NCI-H2227 treated with DMSO at 0.1 percent for 48 hours (cell line): ENCODE measurements around the gene KLF13.
A peak's percentile ranks its signal among the peaks of the same experiment; 100 is the strongest.

Experiments used
- DNase-seq: peaks from one replicate; lab custom pipeline; 2025; lab: John Stamatoyannopoulos, UW

KLF13 gene

DNA sequence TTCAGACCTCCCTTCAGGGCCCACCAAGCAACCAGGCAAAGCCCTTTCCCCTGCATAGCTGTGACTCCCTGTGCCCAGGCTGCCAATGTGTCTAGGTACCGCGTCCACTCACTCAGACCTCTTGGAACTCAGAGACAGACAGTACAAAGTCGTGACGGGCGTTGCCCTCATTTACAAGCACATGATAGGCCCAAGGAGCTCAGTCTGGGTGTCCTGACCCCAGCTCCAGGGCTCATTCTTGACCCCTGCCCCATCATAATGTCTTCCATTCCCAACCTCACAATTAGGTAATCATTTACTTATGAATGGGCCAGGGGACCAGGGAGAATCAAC is 56.0 kb downstream of the KLF13 start:
- DNase-seq, result no peak

DNA sequence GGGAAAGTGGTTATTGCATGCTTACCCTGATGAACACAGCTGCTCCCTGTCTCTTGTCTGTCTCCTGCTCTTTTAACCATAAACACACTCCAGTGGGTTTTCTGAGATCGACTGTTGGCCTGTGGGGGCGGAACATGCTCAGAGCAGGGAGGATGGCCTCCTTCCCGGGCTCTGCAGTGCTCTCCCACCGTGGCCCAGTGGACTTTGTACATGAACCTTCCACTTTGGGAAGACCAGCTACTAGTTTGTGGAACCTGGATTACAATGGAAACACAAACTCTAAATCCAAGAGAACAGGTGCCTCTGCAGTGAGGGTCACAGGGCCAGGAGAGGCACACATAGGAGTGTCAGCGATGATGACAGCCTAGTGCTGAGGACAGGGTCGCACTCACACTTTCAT is 56.5 kb downstream of the KLF13 start:
- DNase-seq, result no peak

DNA sequence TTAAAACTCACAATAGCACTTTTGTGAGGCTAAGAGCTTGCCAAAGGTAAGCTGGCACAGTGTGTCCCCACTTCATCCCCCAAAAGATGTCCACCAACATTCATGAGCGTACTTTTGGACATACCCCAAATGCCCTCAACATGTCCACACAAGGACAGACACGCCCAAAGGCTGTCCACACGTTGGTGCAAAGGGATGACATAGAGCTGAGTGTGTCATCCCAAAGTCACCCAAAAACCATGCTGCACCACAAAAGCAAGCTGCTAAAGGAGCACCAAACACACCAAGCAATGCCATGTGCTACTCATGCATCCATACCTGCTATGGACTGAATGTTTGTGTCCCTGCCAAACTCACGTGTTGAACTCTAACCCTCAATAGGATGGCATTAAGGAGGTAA is 57.9 kb downstream of the KLF13 start:
- DNase-seq, result no peak

DNA sequence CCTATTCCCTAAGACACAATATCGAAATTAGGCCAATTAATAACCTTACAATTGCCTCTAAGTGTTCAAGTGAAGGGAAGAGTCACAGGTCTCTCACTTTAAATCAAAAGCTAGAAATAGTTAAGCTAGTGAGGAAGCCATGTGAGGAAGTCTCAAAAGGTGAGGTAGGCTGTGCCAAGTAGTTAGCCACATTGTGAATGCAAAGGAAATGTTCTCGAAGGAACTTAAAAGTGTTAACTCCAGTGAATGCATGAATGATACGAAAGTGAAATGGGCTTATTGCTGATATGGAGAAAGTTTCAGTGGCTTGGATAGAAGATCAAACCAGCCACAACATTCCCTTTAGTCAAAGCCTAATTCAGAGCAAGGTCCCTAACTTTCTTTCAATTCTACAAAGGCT is 59.1 kb downstream of the KLF13 start:
- DNase-seq, result no peak

DNA sequence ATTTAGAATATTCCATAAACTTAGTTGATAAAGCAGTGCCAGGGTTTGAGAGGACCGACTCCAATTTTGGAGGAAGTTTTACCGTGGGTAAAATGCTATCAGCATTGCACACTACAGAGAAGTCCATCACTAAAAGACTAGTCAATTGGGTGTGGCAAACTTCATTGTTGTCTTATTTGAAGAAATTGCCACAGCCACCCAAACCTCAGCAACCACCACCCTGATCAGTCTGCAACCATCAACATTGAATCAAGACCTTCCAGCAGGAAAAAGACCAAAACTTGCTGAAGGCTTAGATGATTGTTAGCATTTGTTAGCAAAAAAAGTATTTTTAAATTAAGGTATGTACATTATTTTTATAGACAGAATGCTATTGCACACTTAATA is 60.5 kb downstream of the KLF13 start:
- DNase-seq, result no peak

DNA sequence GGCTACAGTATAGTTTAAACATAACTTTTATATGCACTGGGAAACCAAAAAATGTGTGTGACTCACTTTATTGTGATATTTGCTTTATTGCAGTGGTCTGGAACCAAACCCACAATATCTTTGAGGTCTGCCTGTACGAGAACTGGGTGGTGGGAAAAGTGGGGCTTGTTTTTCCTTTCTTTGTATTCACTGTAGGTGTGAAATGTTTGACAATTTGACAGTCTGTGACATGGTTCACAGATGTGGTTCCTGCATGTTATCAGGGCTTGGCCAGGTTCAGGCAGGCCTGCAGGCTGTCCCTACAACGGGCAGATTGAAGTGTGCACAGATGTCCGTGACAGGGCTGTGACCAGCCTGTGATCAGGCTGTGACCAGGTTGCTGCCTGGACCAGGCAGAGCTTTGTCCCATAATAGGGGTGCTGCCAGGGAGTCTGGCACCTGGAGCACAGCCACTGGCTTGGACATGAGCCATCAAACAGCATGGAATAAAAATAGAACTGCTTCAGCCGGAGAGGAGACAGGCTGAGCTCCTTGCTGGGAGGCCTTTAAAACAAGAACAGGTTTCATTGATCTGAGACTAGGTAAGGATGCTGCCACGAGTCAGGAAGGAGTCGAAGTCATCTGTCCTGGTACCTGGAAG is 61.0 kb downstream of the KLF13 start:
- DNase-seq, result no peak

DNA sequence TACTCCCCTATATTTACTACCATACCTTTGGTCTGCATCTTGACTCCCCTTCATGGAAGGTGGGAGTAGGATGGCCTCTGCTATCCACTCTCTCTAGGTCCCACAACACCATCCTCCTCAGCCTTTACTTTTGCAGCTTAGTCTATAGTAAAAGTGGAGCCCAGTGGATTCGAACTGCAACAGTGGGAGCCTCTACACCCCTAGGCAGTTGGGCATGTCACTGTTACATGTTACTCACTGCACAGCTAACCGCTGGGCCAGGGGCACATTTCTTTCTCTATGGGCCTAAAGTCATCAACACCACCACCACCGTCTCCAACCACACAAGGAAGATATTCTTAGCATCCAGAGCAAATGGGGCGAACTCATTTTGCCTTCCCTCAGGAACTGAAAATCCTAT is 62.9 kb downstream of the KLF13 start:
- DNase-seq, result no peak

DNA sequence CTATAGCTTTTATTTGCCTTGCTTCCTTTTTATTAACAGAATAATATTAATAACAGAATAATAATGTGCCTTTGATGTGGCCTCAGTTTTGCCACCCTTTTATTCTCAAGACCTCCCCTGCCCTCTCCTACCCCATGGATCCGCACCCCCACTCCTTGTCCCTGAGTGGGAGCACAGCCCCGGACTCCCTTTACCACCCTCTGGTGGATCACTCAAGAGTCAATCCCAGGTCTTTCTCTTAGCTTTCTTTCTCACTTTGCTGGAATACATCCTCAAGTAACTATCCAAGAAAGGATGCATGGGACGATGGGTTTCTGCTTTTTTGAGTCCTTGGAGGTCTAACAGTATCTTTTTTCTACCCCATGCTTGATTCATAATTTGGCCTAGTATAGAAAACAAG is 63.4 kb downstream of the KLF13 start:
- DNase-seq, result no peak

DNA sequence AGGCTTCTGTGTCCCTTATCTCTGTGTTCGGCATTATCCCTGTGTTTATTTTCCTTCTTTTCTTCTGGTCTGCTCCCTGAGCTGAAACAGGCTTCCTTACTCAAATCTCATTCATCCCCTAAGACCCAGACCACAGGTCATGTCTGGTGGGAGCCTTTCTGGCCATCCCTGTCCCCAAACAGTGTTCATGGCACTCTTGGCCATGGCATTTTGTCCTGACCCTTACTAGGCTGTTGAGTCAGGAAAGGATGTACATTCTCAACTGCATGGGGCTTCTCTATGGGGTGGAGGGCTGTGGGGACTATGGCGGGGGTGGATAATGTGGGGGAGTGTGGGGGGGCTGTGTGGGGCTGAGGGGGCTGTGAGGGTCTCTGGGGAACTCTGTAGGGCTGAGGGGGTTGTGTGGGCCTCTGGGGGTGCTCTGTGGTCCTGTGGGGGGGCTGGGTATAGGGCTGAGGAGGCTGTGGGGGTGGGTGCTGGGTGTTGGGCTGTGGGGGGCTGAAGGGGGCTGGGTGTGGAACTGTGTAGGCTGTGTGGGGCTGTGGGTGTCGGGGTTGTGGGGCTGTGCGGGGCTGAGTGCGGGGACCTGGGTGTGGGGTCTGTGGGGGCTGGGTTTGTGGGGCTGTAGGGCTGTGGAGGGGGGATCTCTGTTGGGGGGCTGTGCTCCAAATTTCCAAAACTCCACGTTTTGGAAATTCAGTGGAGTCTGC is 64.3 kb downstream of the KLF13 start:
- DNase-seq, result no peak

DNA sequence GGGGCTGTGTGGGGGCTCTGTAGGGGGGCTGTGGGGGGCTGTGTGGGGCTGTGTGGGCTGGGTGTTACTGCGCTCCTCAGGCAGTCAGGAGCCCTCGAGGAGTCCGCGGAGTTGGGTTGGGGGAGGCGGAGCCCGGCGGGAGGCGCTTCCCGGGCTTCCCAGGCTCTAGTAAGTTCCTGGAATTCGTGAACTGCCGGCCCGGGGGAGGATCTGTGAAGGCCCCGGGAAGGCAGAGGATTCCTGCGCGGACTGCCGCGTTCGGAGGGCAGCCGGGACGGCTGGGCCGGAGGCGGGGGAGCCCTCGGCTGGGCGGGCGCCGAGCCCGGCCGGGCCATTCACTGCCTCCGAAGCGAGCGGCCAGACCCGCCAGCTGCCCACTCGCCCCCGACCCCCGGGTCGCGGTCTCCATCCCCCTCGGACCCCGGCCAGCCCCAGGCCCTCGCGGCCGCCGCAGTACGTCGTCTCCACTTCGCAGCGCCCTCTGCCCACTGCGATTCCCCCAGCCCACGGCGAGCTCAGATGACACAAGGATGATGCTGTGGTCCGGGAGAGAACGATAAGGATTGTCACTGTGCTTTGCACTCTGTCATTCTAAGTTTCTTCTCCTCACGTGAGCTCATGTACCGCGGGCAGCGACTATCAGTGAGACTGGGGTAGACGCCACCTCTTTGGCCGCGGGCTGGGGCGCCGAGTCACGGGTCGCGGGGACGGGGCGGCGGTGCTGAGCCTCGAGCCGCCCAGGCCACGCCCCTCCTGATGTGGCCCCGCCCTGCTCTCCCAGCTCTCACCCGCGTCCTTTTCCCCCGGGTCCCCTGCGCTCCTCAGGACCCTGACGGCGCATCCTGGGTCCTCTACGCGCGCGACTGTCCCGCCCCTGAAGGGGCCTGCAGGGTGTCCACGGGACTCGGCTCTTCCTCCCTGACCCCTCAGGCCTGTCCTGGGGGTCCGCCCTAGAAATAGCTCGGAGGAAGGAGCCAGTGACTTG is 65.3 kb downstream of the KLF13 start:
- DNase-seq, result peak; percentile 16

DNA sequence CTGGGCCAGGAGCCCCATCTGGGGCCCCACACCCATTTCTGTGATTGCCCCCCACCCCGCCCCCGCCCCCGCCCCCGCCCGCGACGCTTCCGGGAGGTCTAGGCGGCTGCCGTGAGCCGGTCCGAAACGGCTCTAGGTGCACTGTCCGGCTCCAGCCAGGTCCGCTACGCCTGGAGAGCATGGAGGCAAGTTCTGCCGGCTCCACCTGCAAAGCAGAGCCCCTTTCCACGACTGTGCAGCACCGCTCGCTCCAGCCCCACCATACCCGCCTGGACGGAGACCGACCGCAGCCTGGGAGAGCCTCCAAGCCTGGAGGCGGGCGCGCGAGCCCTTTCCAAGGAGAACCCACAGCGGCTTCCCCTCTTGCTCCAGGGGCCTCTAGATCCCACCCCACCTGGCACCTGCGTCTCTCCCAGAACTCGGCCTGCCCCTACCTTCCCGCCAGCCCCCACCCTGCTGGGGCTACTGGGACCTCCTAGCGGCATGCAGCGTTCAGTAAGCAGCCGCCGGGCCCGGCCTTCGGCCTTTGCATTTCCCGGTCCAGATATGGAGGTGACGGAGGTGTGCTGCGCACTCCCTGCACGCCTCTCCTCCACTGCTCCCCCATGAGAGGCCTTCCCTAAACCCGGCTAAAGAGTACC is 66.2 kb downstream of the KLF13 start:
- no peak for DNase-seq

DNA sequence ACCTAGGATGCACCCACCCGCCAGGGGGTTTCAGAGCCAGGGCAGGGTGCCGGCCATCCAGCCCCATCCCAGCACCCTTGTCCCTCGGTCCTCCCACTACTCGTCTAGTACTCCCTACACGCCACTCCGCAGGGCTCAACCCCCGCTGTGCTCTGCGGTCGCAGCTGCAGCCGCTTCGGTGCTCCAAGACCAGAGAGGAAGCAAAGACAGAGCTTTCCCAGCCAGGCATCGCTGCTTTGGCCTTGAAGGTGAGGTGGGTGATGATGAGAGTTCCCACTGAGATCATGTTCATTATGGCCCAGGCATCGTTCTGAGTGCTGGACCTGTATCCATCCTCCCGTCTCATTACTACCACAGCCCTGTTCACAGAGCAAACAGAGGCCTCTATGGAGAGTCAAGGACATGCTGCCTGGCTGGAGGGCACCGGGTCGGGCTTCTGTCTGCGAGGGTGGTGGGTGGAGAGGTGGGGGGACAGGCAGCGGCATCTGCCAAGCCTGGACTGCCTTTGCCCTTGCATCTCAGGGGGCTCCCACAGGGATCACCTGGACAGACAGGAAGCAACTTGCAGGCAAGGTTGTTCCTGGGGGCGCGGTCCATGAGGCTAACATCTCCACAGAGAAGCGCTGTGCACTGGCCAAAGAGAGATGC is 66.9 kb downstream of the KLF13 start:
- DNase-seq, result no peak

DNA sequence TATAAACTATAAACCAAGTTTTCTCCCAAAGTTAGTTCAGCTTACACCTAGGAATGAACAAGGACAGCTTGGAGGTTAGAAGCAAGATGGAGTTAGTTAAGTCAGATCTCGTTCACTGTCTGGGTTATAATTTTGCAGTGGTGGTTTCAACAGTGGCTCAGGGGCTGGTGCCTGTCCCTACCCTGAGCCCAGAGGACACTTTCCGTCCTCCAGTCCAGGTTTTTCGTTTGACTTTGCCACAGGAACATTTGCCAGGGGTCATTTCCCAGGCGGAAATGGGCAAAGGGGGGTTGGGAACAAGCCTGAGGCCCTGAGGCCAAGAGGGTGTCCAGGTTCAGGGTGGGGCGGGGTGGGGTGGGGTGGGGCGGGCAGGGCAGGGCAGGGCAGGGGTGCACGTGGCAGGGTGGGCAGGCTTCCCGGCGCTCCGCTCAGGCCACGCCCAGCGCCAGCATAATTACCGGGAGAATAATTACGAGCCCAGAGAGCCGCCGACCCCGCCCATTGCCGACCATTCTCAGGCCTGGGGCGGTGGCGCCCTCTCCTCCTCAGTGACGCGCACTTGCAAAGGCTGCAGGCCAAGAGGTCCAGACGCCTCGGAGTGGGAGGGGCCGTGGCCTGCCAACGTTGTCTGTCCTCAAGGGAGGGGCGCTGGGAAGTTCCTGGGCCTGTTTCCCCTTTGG is 70.4 kb downstream of the KLF13 start:
- peak; percentile 5 for DNase-seq

DNA sequence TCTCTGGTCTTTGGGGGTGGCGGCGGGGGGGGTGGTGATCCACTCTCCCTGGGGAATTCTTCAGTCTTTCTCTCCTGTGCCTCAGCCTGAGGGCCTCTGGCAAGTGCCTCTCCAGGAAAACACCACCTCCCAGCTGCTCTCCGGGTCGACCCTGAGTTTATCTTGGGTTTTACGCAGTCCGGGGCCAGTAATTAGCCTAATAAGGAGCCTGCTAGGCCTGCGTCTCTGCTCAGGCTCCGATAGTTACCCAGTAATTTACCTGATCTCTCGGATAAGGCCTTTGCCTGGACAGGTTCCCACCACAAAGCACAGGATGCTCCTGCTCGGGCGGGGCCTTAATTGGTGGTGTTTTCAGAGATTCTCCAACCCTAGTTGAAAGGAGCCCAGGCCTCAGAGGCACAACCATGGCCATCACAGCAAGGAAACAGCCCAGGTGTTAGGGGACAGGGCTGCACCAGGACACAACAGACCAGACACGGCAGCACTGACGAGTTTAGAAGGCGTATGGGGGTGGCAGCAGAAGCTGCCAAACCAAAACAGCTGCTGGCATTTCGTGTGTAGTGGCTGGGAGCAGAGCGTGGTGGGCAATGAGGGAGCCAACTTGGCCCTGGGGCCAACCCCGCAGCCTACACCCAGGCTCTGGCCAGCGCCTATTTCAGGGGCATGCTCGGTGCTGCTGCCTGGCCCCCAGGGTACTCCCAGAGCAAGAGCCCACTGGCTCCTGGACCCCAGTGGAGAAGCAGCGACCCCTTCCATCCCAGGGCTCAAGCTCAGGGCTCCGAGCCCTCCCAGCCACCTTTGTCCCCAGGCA is 71.4 kb downstream of the KLF13 start:
- DNase-seq, result no peak

DNA sequence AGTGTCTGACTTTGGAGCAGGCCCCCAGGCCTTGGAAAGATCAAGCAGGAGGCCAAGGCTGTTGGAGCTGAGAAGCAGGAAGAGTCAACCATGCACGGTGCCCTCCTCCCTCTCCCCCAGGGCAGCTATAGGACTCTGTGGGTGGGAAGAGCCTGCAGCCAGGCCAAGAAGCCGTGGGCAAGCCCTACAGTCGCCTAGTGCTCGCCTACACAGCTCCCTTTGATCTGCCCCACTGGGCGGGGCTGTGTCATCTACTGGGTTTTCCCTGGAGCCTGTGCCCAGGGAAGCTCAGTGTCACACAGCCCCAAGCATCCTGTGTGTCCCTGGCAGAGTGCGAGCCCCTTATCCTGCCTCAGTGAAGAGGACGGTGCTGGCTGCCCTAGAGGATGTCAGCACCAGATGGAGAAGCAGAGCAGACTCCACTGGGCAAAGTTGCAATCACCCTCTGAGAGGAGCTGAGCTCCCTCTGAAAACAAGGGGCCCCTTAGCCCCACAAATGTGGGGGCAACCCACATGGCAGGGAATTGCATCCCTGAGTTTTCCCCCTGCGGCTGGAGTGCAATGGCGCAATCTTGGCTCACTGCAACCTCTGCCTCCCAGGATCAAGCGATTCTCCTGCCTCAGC is 72.2 kb downstream of the KLF13 start:
- DNase-seq, result no peak

DNA sequence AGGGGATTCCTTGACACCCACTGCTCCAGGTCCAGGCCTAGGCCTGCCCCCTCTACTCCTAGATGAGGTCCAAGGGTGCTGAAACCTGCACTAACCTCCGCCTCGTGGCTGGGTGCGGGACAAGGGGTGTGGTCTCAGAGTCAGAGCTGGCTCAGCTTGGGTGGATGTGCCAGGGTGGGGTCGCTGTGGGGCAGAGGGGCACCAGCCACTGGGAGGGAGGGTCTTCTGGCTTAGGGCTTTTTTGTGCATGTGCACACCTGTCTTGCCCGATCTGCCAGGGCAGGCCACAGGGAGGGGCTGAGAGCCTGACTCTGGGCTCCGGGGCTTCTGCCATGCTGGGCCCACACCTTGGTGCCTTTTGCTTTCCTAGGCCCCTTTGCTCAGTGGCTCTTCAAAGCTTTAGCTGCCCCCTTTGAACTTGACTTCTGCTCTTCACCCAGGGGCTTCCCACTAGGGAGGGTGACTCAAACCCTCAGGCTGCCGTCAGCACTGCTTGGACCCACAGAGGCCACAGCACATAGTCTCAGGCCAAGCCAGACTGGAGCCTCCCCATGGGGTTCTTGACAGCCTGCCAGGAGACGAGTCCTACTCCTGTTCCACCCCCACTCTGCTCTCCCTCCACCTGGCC is 73.0 kb downstream of the KLF13 start:
- no peak for DNase-seq

DNA sequence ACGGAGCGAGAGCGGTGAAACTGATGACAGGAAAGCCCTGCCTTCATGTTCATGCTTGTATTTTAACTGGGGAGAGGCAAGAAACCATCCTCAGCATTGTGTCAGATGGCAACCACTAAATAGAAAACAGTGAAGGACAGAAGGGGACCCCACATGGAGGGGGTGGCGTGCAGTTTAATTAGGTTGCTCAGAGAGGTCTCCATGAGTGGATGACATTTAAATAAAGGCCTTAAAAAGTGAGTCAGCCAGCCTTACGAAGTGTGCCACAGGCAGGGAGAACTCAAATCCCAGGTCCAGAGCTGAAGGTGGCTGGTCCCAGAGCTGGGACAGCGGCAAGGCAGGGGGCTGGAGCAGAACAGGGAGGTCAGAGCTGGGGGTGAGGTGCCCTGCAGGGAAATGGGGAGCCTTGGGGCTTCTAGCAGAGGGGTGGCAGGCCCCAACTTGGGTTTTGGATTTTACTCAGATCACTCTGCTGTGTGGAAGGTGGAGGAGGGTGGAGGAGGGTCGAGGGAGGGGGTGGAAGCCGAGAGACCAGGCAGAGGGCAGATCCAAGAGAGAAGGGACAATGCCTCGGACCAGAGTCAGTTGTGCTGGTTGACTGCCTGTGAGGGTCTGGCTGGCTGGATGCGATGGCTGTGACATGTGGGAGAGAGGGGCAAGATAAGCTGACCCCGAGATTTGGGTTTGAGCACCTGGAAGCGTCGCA is 73.7 kb downstream of the KLF13 start:
- DNase-seq, result no peak

DNA sequence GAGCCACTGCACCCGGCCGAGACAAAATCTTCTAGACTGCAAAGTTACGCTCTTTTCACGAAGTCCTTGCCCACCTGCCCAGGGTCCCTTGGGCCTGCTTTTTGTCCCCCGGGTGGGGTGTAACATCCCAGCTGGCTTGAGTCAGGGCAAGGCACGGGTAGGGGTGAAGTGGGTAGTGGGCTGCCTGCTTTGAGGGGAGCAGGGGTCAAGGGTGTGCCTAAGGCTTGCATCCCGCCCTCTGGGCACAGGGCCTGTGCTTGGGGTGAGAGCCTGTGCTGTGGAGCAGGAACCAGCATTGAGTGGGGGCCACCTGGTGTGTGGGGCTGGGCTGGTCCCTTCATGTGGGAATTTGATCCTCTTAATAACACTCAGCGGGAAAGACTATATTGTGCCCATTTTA is 74.6 kb downstream of the KLF13 start:
- DNase-seq, result no peak

DNA sequence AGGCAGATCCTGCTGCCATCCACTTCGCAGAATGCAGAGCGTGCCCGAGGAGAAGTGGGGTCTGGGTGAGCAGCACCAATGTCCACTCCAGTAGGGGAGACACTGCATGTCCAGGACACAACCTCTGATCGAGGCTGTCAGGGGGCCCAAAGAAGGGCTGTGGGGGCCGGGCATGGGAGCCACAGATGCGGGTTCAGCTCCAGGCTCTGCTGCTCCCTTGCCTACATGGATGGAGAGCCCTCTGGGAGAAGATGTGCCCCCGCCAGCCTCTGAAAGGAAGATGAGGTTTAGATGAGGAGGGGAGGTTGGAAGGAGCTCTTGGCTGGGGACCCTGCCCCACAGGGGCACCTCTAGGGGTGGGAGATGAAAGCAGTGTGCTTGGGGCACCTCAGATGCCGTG is 75.4 kb downstream of the KLF13 start:
- no peak for DNase-seq
